HEK293 (cell line): ENCODE data around the gene TSPO.

Experiments used
- CTCF ChIA-PET: fragments of 350-600 bp; formaldehyde crosslinking; extraction: SDS; loops from one replicate; lab custom pipeline; 2021; ENCODE audit warnings: antibody characterized with exemption; lab: Yijun Ruan, JAX
- POLR2A ChIA-PET: fragments of 300-600 bp; formaldehyde crosslinking; extraction: SDS; loops from one replicate; lab custom pipeline; 2020; ENCODE audit warnings: antibody characterized with exemption, inconsistent platforms; lab: Yijun Ruan, JAX
- H3K27ac ChIP-seq: fragments of 200-500 bp; sonication (Bioruptor generic); 2 replicates; pipeline ENCODE4 v1.5.1; 2014; ENCODE audit warnings: low read depth, low read length, control low read depth, inconsistent platforms; ENCODE audit errors: extremely low read depth
- H3K36me3 ChIP-seq, 2 experiments: fragments of 200-500 bp in 1 of 2; sonication (Bioruptor generic) in 1 of 2; 1 replicate in 1 of 2; 2 replicates in 1 of 2; pipeline ENCODE4 v1.5.1; 2014 to 2017; ENCODE audit warnings: inconsistent platforms in 2 of 2, low read length in 2 of 2; ENCODE audit not compliant: control insufficient read depth in 2 of 2, insufficient read depth in 1 of 2
- H3K4me1 ChIP-seq: fragments of 200-500 bp; sonication (Bioruptor generic); 2 replicates; pipeline ENCODE4 v1.5.1; 2014; ENCODE audit warnings: mild to moderate bottlenecking, low read length, inconsistent platforms; ENCODE audit not compliant: control insufficient read depth, insufficient read depth
- H3K4me3 ChIP-seq: 2 replicates; pipeline ENCODE4 v1.5.1; 2011; ENCODE audit warnings: low read depth, mild to moderate bottlenecking, control low read depth, low read length, moderate library complexity
- H3K9me3 ChIP-seq: fragments of 200-500 bp; sonication (Bioruptor generic); 2 replicates; pipeline ENCODE4 v1.5.1; 2014; ENCODE audit warnings: low read depth, low read length, inconsistent platforms; ENCODE audit not compliant: control insufficient read depth, insufficient read depth
- IKZF3 ChIP-seq: fragments of 450-650 bp; IDR thresholded peaks from 2 replicates; pipeline ENCODE4 v1.5.0; 2018; ENCODE audit warnings: missing biosample characterization, mild to moderate bottlenecking, missing genetic modification characterization, moderate library complexity
- KLF1 ChIP-seq: fragments of 450-650 bp; formaldehyde crosslinking; IDR thresholded peaks from 2 replicates; pipeline ENCODE4 v1.5.1; 2016; ENCODE audit warnings: missing biosample characterization, missing genetic modification characterization
- KLF8 ChIP-seq: fragments of 450-650 bp; formaldehyde crosslinking; IDR thresholded peaks from 2 replicates; pipeline ENCODE4 v1.5.1; 2016; ENCODE audit warnings: missing biosample characterization, missing genetic modification characterization
- KLF9 ChIP-seq: fragments of 450-650 bp; formaldehyde crosslinking; IDR thresholded peaks from 2 replicates; pipeline ENCODE4 v1.5.1; 2016; ENCODE audit warnings: missing biosample characterization, missing genetic modification characterization, low read depth
- PRDM1 ChIP-seq: fragments of 450-650 bp; formaldehyde crosslinking; IDR thresholded peaks from 2 replicates; pipeline ENCODE4; 2016; ENCODE audit warnings: missing biosample characterization, missing genetic modification characterization
- SP2 ChIP-seq: fragments of 450-650 bp; formaldehyde crosslinking; IDR thresholded peaks from 2 replicates; pipeline ENCODE4 v1.5.1; 2016; ENCODE audit warnings: missing biosample characterization, missing genetic modification characterization
- SP3 ChIP-seq: fragments of 450-650 bp; formaldehyde crosslinking; IDR thresholded peaks from 2 replicates; pipeline ENCODE4 v1.5.1; 2016; ENCODE audit warnings: missing biosample characterization, missing genetic modification characterization
- ZBTB48 ChIP-seq: fragments of 450-650 bp; formaldehyde crosslinking; IDR thresholded peaks from 2 replicates; pipeline ENCODE4 v1.5.1; 2016; ENCODE audit warnings: missing biosample characterization, missing genetic modification characterization
- ZFHX2 ChIP-seq: fragments of 450-650 bp; formaldehyde crosslinking; conservative IDR thresholded peaks from 2 replicates; pipeline ENCODE4 v1.5.1; 2016; ENCODE audit warnings: missing biosample characterization, missing genetic modification characterization
- ZNF157 ChIP-seq: fragments of 450-650 bp; formaldehyde crosslinking; IDR thresholded peaks from 2 replicates; pipeline ENCODE4 v1.5.1; 2016; ENCODE audit warnings: missing biosample characterization, missing genetic modification characterization
- ZNF2 ChIP-seq: fragments of 450-650 bp; formaldehyde crosslinking; IDR thresholded peaks from 2 replicates; pipeline ENCODE4 v1.5.1; 2016; ENCODE audit warnings: missing biosample characterization, missing genetic modification characterization
- ZNF302 ChIP-seq: fragments of 450-650 bp; formaldehyde crosslinking; IDR thresholded peaks from 2 replicates; pipeline ENCODE4 v1.5.1; 2016; ENCODE audit warnings: missing biosample characterization, missing genetic modification characterization, low read depth
- ZNF366 ChIP-seq: fragments of 450-650 bp; formaldehyde crosslinking; conservative IDR thresholded peaks from 2 replicates; pipeline ENCODE4 v1.5.1; 2016; ENCODE audit warnings: missing biosample characterization, missing genetic modification characterization
- ZNF433 ChIP-seq: fragments of 450-650 bp; formaldehyde crosslinking; IDR thresholded peaks from 2 replicates; pipeline ENCODE4 v1.5.1; 2016; ENCODE audit warnings: missing biosample characterization, missing genetic modification characterization, low read depth
- ZNF654 ChIP-seq: fragments of 450-650 bp; formaldehyde crosslinking; IDR thresholded peaks from 2 replicates; pipeline ENCODE4 v1.5.1; 2016; ENCODE audit warnings: low read depth, missing biosample characterization, missing genetic modification characterization
- ZNF707 ChIP-seq: fragments of 450-650 bp; formaldehyde crosslinking; IDR thresholded peaks from 2 replicates; pipeline ENCODE4 v1.5.1; 2016; ENCODE audit warnings: missing biosample characterization, missing genetic modification characterization
- ZNF76 ChIP-seq: fragments of 450-650 bp; formaldehyde crosslinking; IDR thresholded peaks from 2 replicates; pipeline ENCODE4; 2016; ENCODE audit warnings: low read depth, missing biosample characterization, missing genetic modification characterization, borderline replicate concordance
- ZNF768 ChIP-seq: fragments of 450-650 bp; formaldehyde crosslinking; IDR thresholded peaks from 2 replicates; pipeline ENCODE4 v1.5.1; 2018; ENCODE audit warnings: missing biosample characterization, mild to moderate bottlenecking, missing genetic modification characterization
- ZNF776 ChIP-seq: fragments of 450-650 bp; formaldehyde crosslinking; IDR thresholded peaks from 2 replicates; pipeline ENCODE4 v1.5.0; 2017; ENCODE audit warnings: missing biosample characterization, missing genetic modification characterization, borderline replicate concordance
- ZSCAN5A ChIP-seq: fragments of 450-650 bp; formaldehyde crosslinking; IDR thresholded peaks from 2 replicates; pipeline ENCODE4 v1.5.1; 2016; ENCODE audit warnings: missing biosample characterization, missing genetic modification characterization

TSPO gene

GRCh38 chr22:43150731-43151206 is 590 bp upstream of the TSPO start:
- POLR2A ChIA-PET = interaction anchor here (3.1 kb wide), 1 partner anchor 37 kb away, joined by 10 read pairs; the partner anchor contains the start of gene TTLL12
- peaks cover 10% of the 10 kb centered on the region for H3K4me1 ChIP-seq
- H3K4me3 ChIP-seq = peak overlapping the region; percentile 15; the same call in 1 of the 2 replicates
- H3K36me3 ChIP-seq = no peaks in the 10 kb centered on the region
- no peaks in the 10 kb centered on the region for H3K9me3 ChIP-seq
- CTCF ChIA-PET = no interaction called here
- TF ChIP-seq KLF8 (tag by site-specific recombination) (no peak), ZNF2 (tag by site-specific recombination) (peak; percentile 39; the same call in 1 of the 2 replicates)
- TF ChIP-seq, all 188 proteins: peak for 1
- H3K27ac ChIP-seq = peak overlapping the region; percentile 31; the same call in 1 of the 2 replicates

GRCh38 chr22:43152003-43152356 is 621 bp downstream of the TSPO start:
- no peak overlapping the region for H3K4me3 ChIP-seq
- H3K9me3 ChIP-seq = no peaks in the 10 kb centered on the region
- POLR2A ChIA-PET = interaction anchor here (3.1 kb wide), 1 partner anchor 36 kb away, joined by 10 read pairs; the partner anchor contains the start of gene TTLL12
- no peak overlapping the region; the same call in 1 of the 2 replicates for H3K27ac ChIP-seq
- no peak for TF ChIP-seq IKZF3 (tag by site-specific recombination)
- TF ChIP-seq, all 188 proteins: peak for 0
- Histone ChIP-seq H3K4me1 (peaks cover 10% of the 10 kb centered on the region), H3K36me3 (no peaks in the 10 kb centered on the region)
- CTCF ChIA-PET = no interaction called here

GRCh38 chr22:43152357-43153071 is 1.2 kb downstream of the TSPO start:
- Histone ChIP-seq H3K27ac (no peak overlapping the region; the same call in 1 of the 2 replicates), H3K36me3 (no peaks in the 10 kb centered on the region), H3K4me3 (no peak overlapping the region), H3K4me1 (peaks cover 10% of the 10 kb centered on the region), H3K9me3 (no peaks in the 10 kb centered on the region)
- POLR2A ChIA-PET = interaction anchor here (0.5 to 3.1 kb wide), 2 partner anchors 35 to 39 kb away, joined by 4 to 10 read pairs; partner anchors contain the start of gene TTLL12
- CTCF ChIA-PET = no interaction called here
- TF ChIP-seq ZSCAN5A = no peak
- no peak for TF ChIP-seq ZNF707
- no peak for TF ChIP-seq ZNF433 (tag by site-specific recombination)
- no peak for TF ChIP-seq ZNF768 (tag by site-specific recombination)
- TF ChIP-seq SP3 (tag by site-specific recombination) = no peak
- no peak for TF ChIP-seq ZNF76 (tag by site-specific recombination)
- no peak for TF ChIP-seq ZNF157 (tag by site-specific recombination)
- peak; percentile 95; the same call in 1 of the 2 replicates for TF ChIP-seq ZNF366 (tag by site-specific recombination)
- no peak for TF ChIP-seq ZNF654 (tag by site-specific recombination)
- TF ChIP-seq SP2 = peak; percentile 25
- no peak for TF ChIP-seq ZNF302 (tag by site-specific recombination)
- peak; percentile 86 for TF ChIP-seq KLF1 (tag by site-specific recombination)
- peak; percentile 80 for TF ChIP-seq ZBTB48 (tag by site-specific recombination)
- peak; percentile 95 for TF ChIP-seq PRDM1 (tag by site-specific recombination)
- TF ChIP-seq ZNF776 = no peak
- TF ChIP-seq ZFHX2 (tag by site-specific recombination) = no peak
- TF ChIP-seq KLF9 = no peak
